Astrocyte (in vitro differentiated cells and primary cell): ENCODE measurements around the gene DAP3.

Source experiments
- EZH2 ChIP-seq: IDR thresholded peaks from 2 replicates; pipeline ENCODE4 v1.6.1; 2012; ENCODE audit warnings: mild to moderate bottlenecking, low read length, inconsistent platforms; ENCODE audit not compliant: insufficient read depth
- TF ChIP-seq, protein P1 (sequence below): IDR thresholded peaks from 2 replicates; pipeline ENCODE4 v1.5.1; 2011; ENCODE audit warnings: low read depth, mild to moderate bottlenecking, inconsistent platforms, low read length, moderate library complexity; ENCODE audit not compliant: insufficient read depth

DNA sequence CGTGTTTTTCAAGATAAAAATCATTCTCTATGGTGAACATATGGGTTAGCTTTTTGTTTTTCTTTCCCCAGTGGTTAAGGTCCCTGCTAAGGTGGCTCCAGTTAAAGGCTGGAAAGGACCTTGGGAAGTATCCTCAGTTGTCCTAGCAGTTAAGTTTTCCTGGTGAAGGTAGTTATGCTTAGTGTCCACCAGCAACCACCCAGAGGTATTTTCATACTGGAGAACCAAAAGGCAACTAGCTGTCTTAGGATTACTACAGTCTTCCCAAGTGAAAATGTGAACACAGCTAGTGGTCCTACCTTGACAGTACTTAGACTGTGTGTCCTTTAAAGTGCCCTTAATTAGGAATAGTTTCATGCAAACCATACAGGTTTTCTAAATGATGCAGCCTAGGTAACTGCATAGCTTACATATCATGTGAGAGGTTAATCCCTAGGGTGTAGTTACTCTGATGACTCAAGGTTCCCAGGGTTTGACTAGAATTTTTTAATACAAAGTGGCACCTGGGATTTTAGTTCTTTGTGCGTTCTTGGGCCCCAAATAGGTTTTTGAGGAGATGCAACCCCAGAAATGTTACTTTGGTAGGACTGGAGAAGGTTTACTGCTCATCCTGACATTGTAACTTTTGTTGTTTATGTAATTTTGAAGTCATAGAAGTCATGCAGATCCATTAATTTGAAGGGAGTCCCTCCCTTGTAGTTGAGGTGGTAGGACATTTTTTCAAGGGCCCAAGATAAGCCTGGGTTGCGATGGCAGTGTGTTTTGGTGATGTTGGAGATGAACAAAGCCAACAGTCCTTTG, 36.8 kb upstream of the DAP3 start:
- TF ChIP-seq, protein P1, sequence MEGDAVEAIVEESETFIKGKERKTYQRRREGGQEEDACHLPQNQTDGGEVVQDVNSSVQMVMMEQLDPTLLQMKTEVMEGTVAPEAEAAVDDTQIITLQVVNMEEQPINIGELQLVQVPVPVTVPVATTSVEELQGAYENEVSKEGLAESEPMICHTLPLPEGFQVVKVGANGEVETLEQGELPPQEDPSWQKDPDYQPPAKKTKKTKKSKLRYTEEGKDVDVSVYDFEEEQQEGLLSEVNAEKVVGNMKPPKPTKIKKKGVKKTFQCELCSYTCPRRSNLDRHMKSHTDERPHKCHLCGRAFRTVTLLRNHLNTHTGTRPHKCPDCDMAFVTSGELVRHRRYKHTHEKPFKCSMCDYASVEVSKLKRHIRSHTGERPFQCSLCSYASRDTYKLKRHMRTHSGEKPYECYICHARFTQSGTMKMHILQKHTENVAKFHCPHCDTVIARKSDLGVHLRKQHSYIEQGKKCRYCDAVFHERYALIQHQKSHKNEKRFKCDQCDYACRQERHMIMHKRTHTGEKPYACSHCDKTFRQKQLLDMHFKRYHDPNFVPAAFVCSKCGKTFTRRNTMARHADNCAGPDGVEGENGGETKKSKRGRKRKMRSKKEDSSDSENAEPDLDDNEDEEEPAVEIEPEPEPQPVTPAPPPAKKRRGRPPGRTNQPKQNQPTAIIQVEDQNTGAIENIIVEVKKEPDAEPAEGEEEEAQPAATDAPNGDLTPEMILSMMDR = peak; percentile 2
- no peak for TF ChIP-seq EZH2
